Glutamatergic neuron (in vitro differentiated cells): ENCODE results near the gene KCTD12. TPM values are rescaled to one million over a fixed set of nuclear protein-coding genes. Genes with fewer than 3 reads are reported as not detected.
"Not testable (repeated sequence)": the region's sequence is repeated elsewhere in the genome, so short reads cannot be mapped to it uniquely, and the experiment has no call there.

ENCODE experiments used
- DNase-seq: peaks from one replicate; pipeline ENCODE4 v3.0.0; 2022
- H3K27ac Mint-ChIP-seq: one replicate; pipeline ENCODE4 v1.8.0; 2020; ENCODE audit warnings: mild to moderate bottlenecking, mixed read lengths, inconsistent platforms; ENCODE audit not compliant: unreplicated experiment
- H3K27me3 Mint-ChIP-seq: one replicate; pipeline ENCODE4 v1.8.0; 2020; ENCODE audit warnings: mild to moderate bottlenecking, moderate library complexity, mixed read lengths, inconsistent platforms; ENCODE audit not compliant: unreplicated experiment
- H3K36me3 Mint-ChIP-seq: one replicate; pipeline ENCODE4 v1.8.0; 2020; ENCODE audit warnings: mild to moderate bottlenecking, mixed read lengths, inconsistent platforms; ENCODE audit not compliant: unreplicated experiment
- H3K4me1 Mint-ChIP-seq: one replicate; pipeline ENCODE4 v1.8.0; 2020; ENCODE audit warnings: mild to moderate bottlenecking, low read depth, mixed read lengths, inconsistent platforms; ENCODE audit not compliant: unreplicated experiment
- H3K4me3 Mint-ChIP-seq: one replicate; pipeline ENCODE4 v1.8.0; 2020; ENCODE audit warnings: mild to moderate bottlenecking, mixed read lengths, inconsistent platforms; ENCODE audit not compliant: unreplicated experiment
- H3K9me3 Mint-ChIP-seq: one replicate; pipeline ENCODE4 v1.8.0; 2020; ENCODE audit warnings: mild to moderate bottlenecking, moderate library complexity, mixed read lengths, inconsistent platforms; ENCODE audit not compliant: unreplicated experiment
- CTCF ChIP-seq: fragments of 200-600 bp; sonication (generic); IDR thresholded peaks from one replicate; pipeline ENCODE4 v1.5.0; 2021; ENCODE audit not compliant: partially characterized antibody, unreplicated experiment
- total RNA-seq: library from RNA; stranded (reverse); fragmentation: NEBNext Ultra II Directional; extraction: Animal tissue kit (Norgen Biotek cat#: 25700); gene quantifications from one replicate; pipeline ENCODE4 v1.2.1, GENCODE V29; 2021; ENCODE audit not compliant: unreplicated experiment

KCTD12 gene
- total RNA-seq, 1 donor from 2014 or later, result 11.3 TPM

GRCh38 chr13:76928456-76928855 lies 42.3 kb upstream of the KCTD12 start:
- no peak for TF ChIP-seq CTCF
- no peaks in the 10 kb centered on the region for H3K27me3 Mint-ChIP-seq
- no peak overlapping the region for H3K4me3 Mint-ChIP-seq
- H3K27ac Mint-ChIP-seq, result no peak overlapping the region
- no peaks in the 10 kb centered on the region for H3K4me1 Mint-ChIP-seq
- H3K9me3 Mint-ChIP-seq, result no peaks in the 10 kb centered on the region
- no peak for DNase-seq
- H3K36me3 Mint-ChIP-seq, result no peaks in the 10 kb centered on the region

GRCh38 chr13:76927955-76928354 lies 41.8 kb upstream of the KCTD12 start:
- no peaks in the 10 kb centered on the region for H3K4me1 Mint-ChIP-seq
- no peak for DNase-seq
- H3K4me3 Mint-ChIP-seq, result no peak overlapping the region
- no peak overlapping the region for H3K27ac Mint-ChIP-seq
- no peaks in the 10 kb centered on the region for H3K27me3 Mint-ChIP-seq
- no peak for TF ChIP-seq CTCF
- H3K36me3 Mint-ChIP-seq, result no peaks in the 10 kb centered on the region
- no peaks in the 10 kb centered on the region for H3K9me3 Mint-ChIP-seq

- no peak overlapping the region for H3K27ac Mint-ChIP-seq
- TF ChIP-seq CTCF, result no peak
- DNase-seq, result no peak
- H3K27me3 Mint-ChIP-seq, result no peaks in the 10 kb centered on the region
- peaks cover 4% of the 10 kb centered on the region for H3K36me3 Mint-ChIP-seq
- H3K4me3 Mint-ChIP-seq, result no peak overlapping the region
- no peaks in the 10 kb centered on the region for H3K9me3 Mint-ChIP-seq
- H3K4me1 Mint-ChIP-seq, result no peaks in the 10 kb centered on the region
These were observed 38.9 kb upstream of the KCTD12 start for GRCh38 chr13:76925115-76925514.

GRCh38 chr13:76921516-76921915 lies 35.3 kb upstream of the KCTD12 start:
- Mint-ChIP-seq H3K4me3 (no peak overlapping the region), H3K27me3 (no peaks in the 10 kb centered on the region), H3K27ac (no peak overlapping the region), H3K9me3 (no peaks in the 10 kb centered on the region), H3K4me1 (no peaks in the 10 kb centered on the region), H3K36me3 (peaks cover 10% of the 10 kb centered on the region)
- no peak for TF ChIP-seq CTCF
- DNase-seq, result no peak

GRCh38 chr13:76917755-76918481 lies 31.7 kb upstream of the KCTD12 start:
- not testable (repeated sequence) for H3K4me1 Mint-ChIP-seq, H3K9me3 Mint-ChIP-seq, DNase-seq, H3K4me3 Mint-ChIP-seq, H3K27me3 Mint-ChIP-seq, H3K27ac Mint-ChIP-seq
- H3K36me3 Mint-ChIP-seq, result peaks cover 19% of the 10 kb centered on the region
